Prostate gland (tissue), 2 donors: Measurements from ENCODE around the gene CRKL.

Experiments used
- CTCF ChIP-seq, 4 experiments: fragments of 200-600 bp in 2 of 4; fragments of 450-650 bp in 2 of 4; sonication (generic) in 2 of 4; IDR thresholded peaks; 1 replicate in 3 of 4; 2 replicates in 1 of 4; pipeline ENCODE4 v1.5.1; 2016 to 2019; ENCODE audit warnings: antibody characterized with exemption in 4 of 4, mild to moderate bottlenecking in 2 of 4, moderate library complexity in 2 of 4
- POLR2AphosphoS5 ChIP-seq: sonication (generic); formaldehyde crosslinking; IDR thresholded peaks from one replicate; pipeline ENCODE4 v1.6.1; 2017; ENCODE audit warnings: antibody characterized with exemption

GRCh38 chr22:20980938-20981722, 63.9 kb downstream of the CRKL start:
- TF ChIP-seq CTCF (IDR thresholded peaks at IDR 0.05) (no peak), POLR2AphosphoS5 (no peak)
